HEK293 (cell line): Measurements from ENCODE around the gene ABHD10.

ENCODE experiments used
- ATF2 ChIP-seq: fragments of 450-650 bp; formaldehyde crosslinking; IDR thresholded peaks from 2 replicates; pipeline ENCODE4 v1.5.1; 2016; ENCODE audit warnings: missing biosample characterization, missing genetic modification characterization, low read depth
- BCL11A ChIP-seq: fragments of 450-650 bp; formaldehyde crosslinking; IDR thresholded peaks from 2 replicates; pipeline ENCODE4 v1.5.1; 2016; ENCODE audit warnings: low read depth, missing biosample characterization, missing genetic modification characterization
- CTCF ChIP-seq: fragments of 450-650 bp; formaldehyde crosslinking; IDR thresholded peaks from 2 replicates; pipeline ENCODE4 v1.5.1; 2016; ENCODE audit warnings: missing biosample characterization, missing genetic modification characterization
- HOXA7 ChIP-seq: sonication (generic); formaldehyde crosslinking; IDR thresholded peaks from 2 replicates; pipeline ENCODE4 v1.8.1; 2022; ENCODE audit warnings: missing genetic modification reagents, borderline replicate concordance
- KLF10 ChIP-seq: fragments of 450-650 bp; IDR thresholded peaks from 2 replicates; pipeline ENCODE4 v1.5.1; 2018; ENCODE audit warnings: missing biosample characterization, mild to moderate bottlenecking, missing genetic modification characterization
- TCF7L2 ChIP-seq: IDR thresholded peaks from 2 replicates; pipeline ENCODE4 v1.6.1; 2011; ENCODE audit warnings: low read depth, mild to moderate bottlenecking, inconsistent platforms, low read length, moderate library complexity, borderline replicate concordance
- YY2 ChIP-seq: fragments of 450-650 bp; formaldehyde crosslinking; IDR thresholded peaks from 2 replicates; pipeline ENCODE4 v1.5.1; 2016; ENCODE audit warnings: missing biosample characterization, missing genetic modification characterization
- ZBTB21 ChIP-seq: fragments of 450-650 bp; formaldehyde crosslinking; IDR thresholded peaks from 2 replicates; pipeline ENCODE4 v1.5.1; 2017; ENCODE audit warnings: missing biosample characterization, missing genetic modification characterization
- ZFP3 ChIP-seq: fragments of 450-650 bp; formaldehyde crosslinking; IDR thresholded peaks from 2 replicates; pipeline ENCODE4 v1.5.1; 2016; ENCODE audit warnings: low read depth, missing biosample characterization, missing genetic modification characterization
- ZNF18 ChIP-seq: fragments of 450-650 bp; formaldehyde crosslinking; IDR thresholded peaks from 2 replicates; pipeline ENCODE4 v1.5.1; 2016; ENCODE audit warnings: missing biosample characterization, missing genetic modification characterization
- ZNF610 ChIP-seq: fragments of 450-650 bp; formaldehyde crosslinking; IDR thresholded peaks from 2 replicates; pipeline ENCODE4 v1.5.1; 2016; ENCODE audit warnings: missing biosample characterization, missing genetic modification characterization, borderline replicate concordance
- ZSCAN30 ChIP-seq: fragments of 450-650 bp; IDR thresholded peaks from 2 replicates; pipeline ENCODE4 v1.5.1; 2018; ENCODE audit warnings: missing biosample characterization, mild to moderate bottlenecking, missing genetic modification characterization, moderate library complexity

- no peak for TF ChIP-seq YY2 (tag by site-specific recombination)
- TF ChIP-seq CTCF, result no peak
- TF ChIP-seq TCF7L2, result no peak
- TF ChIP-seq ZBTB21, result no peak
- no peak for TF ChIP-seq ZNF610 (tag by site-specific recombination)
- TF ChIP-seq KLF10 (tag by site-specific recombination), result no peak
- TF ChIP-seq ZFP3, result no peak
- TF ChIP-seq ATF2 (tag by site-specific recombination), result no peak
- no peak for TF ChIP-seq ZSCAN30
- no peak for TF ChIP-seq HOXA7 (CRISPR knock-in tag)
- TF ChIP-seq ZNF18 (tag by site-specific recombination), result no peak
- no peak for TF ChIP-seq BCL11A
These were observed 2.6 kb downstream of the ABHD10 start for GRCh38 chr3:111981457-111981763.
